SU-DHL-6 (cell line): ENCODE results near the gene KCNA2.
A peak's percentile ranks its signal among the peaks of the same experiment; 100 is the strongest.

Source experiments
- H2AFZ ChIP-seq: fragments of 200-600 bp; sonication (generic); 2 replicates; pipeline ENCODE4 v1.6.1; 2014; ENCODE audit warnings: low read depth, mild to moderate bottlenecking, moderate library complexity, mixed read lengths, antibody characterized with exemption, low read length; ENCODE audit not compliant: severe bottlenecking
- H3F3A ChIP-seq: fragments of 200-600 bp; shearing (Covaris generic); 2 replicates; pipeline ENCODE4 v1.6.0; 2016; ENCODE audit warnings: antibody characterized with exemption, mild to moderate bottlenecking; ENCODE audit not compliant: insufficient read depth
- H3K27ac ChIP-seq: fragments of 200-600 bp; sonication (generic); 2 replicates; pipeline ENCODE4 v1.5.1; 2016; ENCODE audit warnings: low read depth, mild to moderate bottlenecking, low read length, moderate library complexity, mixed read lengths
- H3K27me3 ChIP-seq: fragments of 200-600 bp; sonication (generic), shearing (Covaris generic); 2 replicates; pipeline ENCODE4 v1.6.0; 2014; ENCODE audit warnings: mild to moderate bottlenecking, low read length
- H3K36me3 ChIP-seq: fragments of 200-600 bp; sonication (generic); 2 replicates; pipeline ENCODE4 v1.6.1; 2014; ENCODE audit warnings: mild to moderate bottlenecking, low read length, mixed read lengths
- H3K4me2 ChIP-seq: fragments of 300-600, 200-600 bp; shearing (Covaris generic), sonication (generic); 2 replicates; pipeline ENCODE4 v1.6.0; 2014; ENCODE audit warnings: low read length, low read depth, mild to moderate bottlenecking; ENCODE audit not compliant: poor library complexity, severe bottlenecking
- H3K4me3 ChIP-seq: fragments of 200-600 bp; sonication (generic); 2 replicates; pipeline ENCODE4 v1.5.1; 2014; ENCODE audit warnings: antibody characterized with exemption, low read length, mild to moderate bottlenecking, mixed read lengths; ENCODE audit not compliant: insufficient read depth, poor library complexity, severe bottlenecking
- H3K79me2 ChIP-seq: fragments of 200-600 bp; sonication (generic); 2 replicates; pipeline ENCODE4 v1.6.1; 2014; ENCODE audit warnings: mild to moderate bottlenecking, low read length, moderate library complexity; ENCODE audit not compliant: insufficient read depth
- H3K9ac ChIP-seq: fragments of 200-600 bp; sonication (generic); 2 replicates; pipeline ENCODE4 v1.7.0; 2014; ENCODE audit warnings: mild to moderate bottlenecking, low read length
- H3K9me2 ChIP-seq: fragments of 200-600 bp; sonication (generic); replicated peaks from 2 replicates; pipeline ENCODE4 v1.6.1; 2014; ENCODE audit warnings: low read length; ENCODE audit not compliant: insufficient read depth
- H3K9me3 ChIP-seq: fragments of 200-600 bp; sonication (generic); 2 replicates; pipeline ENCODE4 v1.6.1; 2014; ENCODE audit warnings: low read length, mixed read lengths; ENCODE audit not compliant: insufficient read depth
- H4K20me1 ChIP-seq: fragments of 200-600 bp; sonication (generic); 2 replicates; pipeline ENCODE4 v1.6.1; 2014; ENCODE audit warnings: low read depth, mild to moderate bottlenecking, antibody characterized with exemption, low read length, moderate library complexity, mixed read lengths
- EZH2phosphoT487 ChIP-seq: fragments of 200-600 bp; sonication (generic), shearing (Covaris generic); conservative IDR thresholded peaks from 2 replicates; pipeline ENCODE4 v1.6.1; 2018; ENCODE audit warnings: mild to moderate bottlenecking, antibody characterized with exemption, low read length, moderate library complexity, mixed read lengths
- TF ChIP-seq, protein P1 (sequence below): fragments of 200-600 bp; sonication (generic); IDR thresholded peaks from one replicate; pipeline ENCODE4 v1.5.1; 2017; ENCODE audit warnings: antibody characterized with exemption, mild to moderate bottlenecking, low read length, moderate library complexity; ENCODE audit not compliant: insufficient read depth, poor library complexity, severe bottlenecking

The KCNA2 gene

GRCh38 chr1:110548381-110548780 is 57.8 kb downstream of the KCNA2 start:
- H3K4me2 ChIP-seq = no peak overlapping the region
- no peak overlapping the region for H2AFZ ChIP-seq
- no peaks in the 10 kb centered on the region for H4K20me1 ChIP-seq
- no peaks in the 10 kb centered on the region for H3K36me3 ChIP-seq
- H3K27ac ChIP-seq = no peak overlapping the region
- no peaks in the 10 kb centered on the region for H3K79me2 ChIP-seq
- no peaks in the 10 kb centered on the region for H3K9me2 ChIP-seq
- H3K9ac ChIP-seq = no peak overlapping the region
- no peaks in the 10 kb centered on the region for H3F3A ChIP-seq
- H3K27me3 ChIP-seq = no peaks in the 10 kb centered on the region
- no peaks in the 10 kb centered on the region for H3K9me3 ChIP-seq
- H3K4me3 ChIP-seq = no peak overlapping the region
- TF ChIP-seq EZH2phosphoT487 = no peak
- TF ChIP-seq, protein P1, sequence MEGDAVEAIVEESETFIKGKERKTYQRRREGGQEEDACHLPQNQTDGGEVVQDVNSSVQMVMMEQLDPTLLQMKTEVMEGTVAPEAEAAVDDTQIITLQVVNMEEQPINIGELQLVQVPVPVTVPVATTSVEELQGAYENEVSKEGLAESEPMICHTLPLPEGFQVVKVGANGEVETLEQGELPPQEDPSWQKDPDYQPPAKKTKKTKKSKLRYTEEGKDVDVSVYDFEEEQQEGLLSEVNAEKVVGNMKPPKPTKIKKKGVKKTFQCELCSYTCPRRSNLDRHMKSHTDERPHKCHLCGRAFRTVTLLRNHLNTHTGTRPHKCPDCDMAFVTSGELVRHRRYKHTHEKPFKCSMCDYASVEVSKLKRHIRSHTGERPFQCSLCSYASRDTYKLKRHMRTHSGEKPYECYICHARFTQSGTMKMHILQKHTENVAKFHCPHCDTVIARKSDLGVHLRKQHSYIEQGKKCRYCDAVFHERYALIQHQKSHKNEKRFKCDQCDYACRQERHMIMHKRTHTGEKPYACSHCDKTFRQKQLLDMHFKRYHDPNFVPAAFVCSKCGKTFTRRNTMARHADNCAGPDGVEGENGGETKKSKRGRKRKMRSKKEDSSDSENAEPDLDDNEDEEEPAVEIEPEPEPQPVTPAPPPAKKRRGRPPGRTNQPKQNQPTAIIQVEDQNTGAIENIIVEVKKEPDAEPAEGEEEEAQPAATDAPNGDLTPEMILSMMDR = peak; percentile 24

DNA sequence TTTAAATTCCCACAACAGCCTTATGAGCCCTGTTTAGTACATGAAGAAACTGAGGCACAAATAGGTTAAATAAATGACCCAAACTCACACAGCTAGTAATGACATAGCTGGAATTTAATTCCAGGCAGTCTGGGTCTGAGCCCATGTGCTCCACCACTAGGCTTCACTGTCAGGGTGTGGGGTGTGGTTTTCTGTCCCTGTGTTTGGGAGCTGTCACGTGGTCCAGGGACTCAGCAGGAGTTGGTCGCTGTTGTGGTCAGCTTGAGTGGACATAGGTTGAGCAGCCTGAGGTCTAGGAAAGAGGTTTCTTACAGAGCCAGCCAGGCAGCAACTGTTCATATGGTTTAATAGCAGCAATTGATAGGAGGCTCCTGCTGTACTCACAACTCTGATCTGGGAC is 59.1 kb downstream of the KCNA2 start:
- H4K20me1 ChIP-seq = no peaks in the 10 kb centered on the region
- H3K27ac ChIP-seq = no peak overlapping the region
- H3F3A ChIP-seq = no peaks in the 10 kb centered on the region
- H3K27me3 ChIP-seq = no peaks in the 10 kb centered on the region
- H3K4me3 ChIP-seq = no peak overlapping the region
- TF ChIP-seq, protein P1 = no peak
- TF ChIP-seq EZH2phosphoT487 = no peak
- H3K9me2 ChIP-seq = no peaks in the 10 kb centered on the region
- H3K9me3 ChIP-seq = no peaks in the 10 kb centered on the region
- H3K9ac ChIP-seq = no peak overlapping the region
- H3K79me2 ChIP-seq = no peaks in the 10 kb centered on the region
- H3K4me2 ChIP-seq = no peak overlapping the region
- no peaks in the 10 kb centered on the region for H3K36me3 ChIP-seq
- H2AFZ ChIP-seq = no peak overlapping the region

GRCh38 chr1:110545492-110545891 is 60.7 kb downstream of the KCNA2 start:
- no peak overlapping the region for H2AFZ ChIP-seq
- no peaks in the 10 kb centered on the region for H3K36me3 ChIP-seq
- H3F3A ChIP-seq = no peaks in the 10 kb centered on the region
- no peak overlapping the region for H3K4me2 ChIP-seq
- H3K9me2 ChIP-seq = no peaks in the 10 kb centered on the region
- no peaks in the 10 kb centered on the region for H3K27me3 ChIP-seq
- no peak overlapping the region for H3K9ac ChIP-seq
- no peak for TF ChIP-seq EZH2phosphoT487
- TF ChIP-seq, protein P1 = no peak
- H3K4me3 ChIP-seq = no peak overlapping the region
- no peak overlapping the region for H3K27ac ChIP-seq
- no peaks in the 10 kb centered on the region for H4K20me1 ChIP-seq
- H3K79me2 ChIP-seq = no peaks in the 10 kb centered on the region
- no peaks in the 10 kb centered on the region for H3K9me3 ChIP-seq

DNA sequence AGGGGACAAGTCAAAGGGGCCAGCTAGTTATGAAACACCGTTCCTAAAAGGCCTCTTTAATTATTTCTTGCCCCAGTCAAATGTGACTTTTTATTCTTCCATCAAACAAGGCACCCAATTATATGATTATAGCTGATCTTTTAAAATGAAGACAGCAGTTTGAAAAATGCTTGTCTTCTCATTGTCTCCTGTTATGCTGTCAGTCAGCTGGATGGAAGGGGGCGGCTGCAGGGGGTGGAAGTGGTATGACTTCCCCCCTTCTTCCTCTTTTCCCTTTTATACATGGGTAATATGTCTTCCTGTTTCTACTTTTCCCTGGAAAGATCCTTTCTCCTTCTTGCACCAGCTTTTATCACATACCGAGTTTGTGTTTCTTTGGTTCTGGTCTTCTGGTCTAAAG is 61.4 kb downstream of the KCNA2 start:
- H3K79me2 ChIP-seq = no peaks in the 10 kb centered on the region
- H3K9me2 ChIP-seq = no peaks in the 10 kb centered on the region
- H3K9ac ChIP-seq = no peak overlapping the region
- H3K27me3 ChIP-seq = no peaks in the 10 kb centered on the region
- H4K20me1 ChIP-seq = no peaks in the 10 kb centered on the region
- no peak overlapping the region for H3K27ac ChIP-seq
- H3F3A ChIP-seq = no peaks in the 10 kb centered on the region
- no peak overlapping the region for H2AFZ ChIP-seq
- H3K36me3 ChIP-seq = no peaks in the 10 kb centered on the region
- no peak overlapping the region for H3K4me2 ChIP-seq
- no peaks in the 10 kb centered on the region for H3K9me3 ChIP-seq
- TF ChIP-seq EZH2phosphoT487 = no peak
- H3K4me3 ChIP-seq = no peak overlapping the region
